Measurements from ENCODE around the gene ARFIP1.
A peak's percentile ranks its signal among the peaks of the same experiment; 100 is the strongest.

Gene ARFIP1

DNA sequence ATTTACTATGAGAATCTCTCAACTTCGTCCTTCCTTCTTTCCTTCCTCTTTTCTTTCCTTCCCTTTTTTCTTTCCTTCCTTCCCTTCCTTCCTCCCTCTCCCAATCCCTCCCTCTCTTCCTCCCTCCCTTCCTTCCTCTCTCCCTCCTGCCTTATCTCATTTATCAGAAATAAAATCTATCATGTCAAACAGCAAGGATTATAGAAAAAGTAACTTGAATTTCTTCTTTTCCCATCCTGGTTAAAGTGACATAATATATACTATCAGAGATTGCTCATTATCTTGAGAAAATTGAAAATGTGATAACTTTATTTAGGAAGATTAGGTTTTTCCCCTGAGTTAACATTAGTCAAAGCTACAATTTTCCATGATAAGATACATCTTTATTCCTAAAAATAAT is 5.8 kb upstream of the ARFIP1 start:
- Histone ChIP-seq H3K4me1 (ENCODE audit: control insufficient read depth, insufficient read depth, low read length) (peaks cover 8% of the 10 kb centered on the region; the same call in 1 of the 2 replicates), H3K4me3 (ENCODE audit: low read depth, low read length) (no peak overlapping the region)
- POLR2A ChIA-PET = no interaction called here

DNA sequence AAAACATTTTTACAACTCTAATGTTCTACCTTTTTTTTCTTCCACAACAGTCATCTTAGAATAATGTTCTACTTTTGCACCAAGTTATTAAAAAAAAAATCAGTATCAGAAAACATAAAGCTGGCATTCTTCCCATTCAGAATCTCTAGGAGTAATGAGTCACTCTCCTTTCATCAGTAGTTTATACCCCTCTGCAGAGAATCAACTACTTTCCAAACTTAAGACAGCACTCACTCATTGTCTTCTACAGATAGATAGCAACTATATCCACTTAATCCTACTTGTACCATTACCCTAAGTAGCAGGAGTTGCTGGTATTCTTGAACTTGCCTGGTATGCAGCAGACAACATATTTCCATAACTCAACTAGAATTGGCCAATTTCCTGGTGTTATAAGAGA is 3.4 kb upstream of the ARFIP1 start:
- ChIA-PET CTCF (interaction anchor here (0.6 kb wide), 1 partner anchor 290 kb away, joined by 4 read pairs; no protein-coding TSS in a partner anchor), POLR2A (no interaction called here)
- no peak overlapping the region for H3K4me3 ChIP-seq (ENCODE audit: low read depth, low read length)
- peaks cover 8% of the 10 kb centered on the region; the same call in 1 of the 2 replicates for H3K4me1 ChIP-seq (ENCODE audit: control insufficient read depth, insufficient read depth, low read length)
- no peaks in the 10 kb centered on the region for H3K9me3 ChIP-seq (ENCODE audit: control insufficient read depth, insufficient read depth, low read depth, low read length)
- H3K27ac ChIP-seq (ENCODE audit: extremely low read depth, low read depth, low read length) = no peak overlapping the region
- no peaks in the 10 kb centered on the region for H3K36me3 ChIP-seq (ENCODE audit: control insufficient read depth in 2 of 2, insufficient read depth in 1 of 2, low read length in 2 of 2)
- TF ChIP-seq, protein P1, sequence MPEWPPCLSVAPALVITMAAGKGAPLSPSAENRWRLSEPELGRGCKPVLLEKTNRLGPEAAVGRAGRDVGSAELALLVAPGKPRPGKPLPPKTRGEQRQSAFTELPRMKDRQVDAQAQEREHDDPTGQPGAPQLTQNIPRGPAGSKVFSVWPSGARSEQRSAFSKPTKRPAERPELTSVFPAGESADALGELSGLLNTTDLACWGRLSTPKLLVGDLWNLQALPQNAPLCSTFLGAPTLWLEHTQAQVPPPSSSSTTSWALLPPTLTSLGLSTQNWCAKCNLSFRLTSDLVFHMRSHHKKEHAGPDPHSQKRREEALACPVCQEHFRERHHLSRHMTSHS (tag by site-specific recombination; IDR thresholded peaks at IDR 0.05) = no peak
- no peak for TF ChIP-seq ZNF121 (tag by site-specific recombination; IDR thresholded peaks at IDR 0.05)

More for the DNA sequence above, 5.8 kb upstream of the ARFIP1 start:
- TF ChIP-seq ZNF366 (tag by site-specific recombination; conservative IDR thresholded peaks at IDR 0.05) = peak; percentile 36; the same call in 1 of the 2 replicates
- TF ChIP-seq, protein P2, sequence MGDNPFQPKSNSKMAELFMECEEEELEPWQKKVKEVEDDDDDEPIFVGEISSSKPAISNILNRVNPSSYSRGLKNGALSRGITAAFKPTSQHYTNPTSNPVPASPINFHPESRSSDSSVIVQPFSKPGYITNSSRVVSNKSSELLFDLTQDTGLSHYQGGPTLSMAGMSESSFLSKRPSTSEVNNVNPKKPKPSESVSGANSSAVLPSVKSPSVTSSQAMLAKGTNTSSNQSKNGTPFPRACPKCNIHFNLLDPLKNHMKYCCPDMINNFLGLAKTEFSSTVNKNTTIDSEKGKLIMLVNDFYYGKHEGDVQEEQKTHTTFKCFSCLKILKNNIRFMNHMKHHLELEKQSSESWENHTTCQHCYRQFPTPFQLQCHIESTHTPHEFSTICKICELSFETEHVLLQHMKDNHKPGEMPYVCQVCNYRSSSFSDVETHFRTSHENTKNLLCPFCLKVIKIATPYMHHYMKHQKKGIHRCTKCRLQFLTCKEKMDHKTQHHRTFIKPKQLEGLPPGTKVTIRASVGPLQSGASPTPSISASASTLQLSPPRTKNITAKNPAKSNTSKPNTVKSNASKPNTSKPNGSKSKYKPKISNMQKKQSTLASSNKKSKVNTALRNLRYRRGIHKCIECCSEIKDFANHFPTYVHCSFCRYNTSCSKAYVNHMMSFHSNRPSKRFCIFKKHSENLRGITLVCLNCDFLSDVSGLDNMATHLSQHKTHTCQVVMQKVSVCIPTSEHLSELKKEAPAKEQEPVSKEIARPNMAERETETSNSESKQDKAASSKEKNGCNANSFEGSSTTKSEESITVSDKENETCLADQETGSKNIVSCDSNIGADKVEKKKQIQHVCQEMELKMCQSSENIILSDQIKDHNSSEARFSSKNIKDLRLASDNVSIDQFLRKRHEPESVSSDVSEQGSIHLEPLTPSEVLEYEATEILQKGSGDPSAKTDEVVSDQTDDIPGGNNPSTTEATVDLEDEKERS (tag by site-specific recombination; IDR thresholded peaks at IDR 0.05) = no peak
- no peaks in the 10 kb centered on the region for H3K36me3 ChIP-seq (ENCODE audit: control insufficient read depth in 2 of 2, insufficient read depth in 1 of 2, low read length in 2 of 2)
- CTCF ChIA-PET = interaction anchor here (0.8 kb wide), 1 partner anchor 1498 kb away, joined by 3 read pairs; no protein-coding TSS in a partner anchor
- no peak overlapping the region for H3K27ac ChIP-seq (ENCODE audit: extremely low read depth, low read depth, low read length)
- H3K9me3 ChIP-seq (ENCODE audit: control insufficient read depth, insufficient read depth, low read depth, low read length) = no peaks in the 10 kb centered on the region

DNA sequence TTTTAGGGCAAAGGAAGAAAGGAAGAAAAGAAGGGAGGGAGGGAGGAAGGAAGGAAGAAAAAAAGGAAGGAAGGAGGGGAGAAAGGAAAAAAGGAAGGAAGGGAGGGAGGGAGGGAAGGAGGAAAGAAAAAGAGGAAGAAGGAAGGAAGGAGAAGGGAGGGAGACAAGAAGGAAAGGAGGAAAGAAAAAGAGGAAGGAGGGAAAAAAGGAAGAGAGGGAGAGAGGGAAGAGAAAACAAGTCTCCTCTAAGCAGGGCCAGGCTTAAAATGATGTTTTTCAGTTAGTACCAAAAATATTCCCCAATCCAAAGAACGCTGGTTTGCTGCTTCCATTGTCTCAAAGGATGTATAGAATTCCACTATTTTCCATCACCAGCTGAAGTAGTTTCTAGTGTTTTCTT is 2.3 kb upstream of the ARFIP1 start:
- Histone ChIP-seq H3K27ac (ENCODE audit: extremely low read depth, low read depth, low read length) (no peak overlapping the region), H3K4me1 (ENCODE audit: control insufficient read depth, insufficient read depth, low read length) (peaks cover 9% of the 10 kb centered on the region; the same call in 1 of the 2 replicates), H3K36me3 (ENCODE audit: control insufficient read depth in 2 of 2, insufficient read depth in 1 of 2, low read length in 2 of 2) (no peaks in the 10 kb centered on the region), H3K4me3 (ENCODE audit: low read depth, low read length) (no peak overlapping the region), H3K9me3 (ENCODE audit: control insufficient read depth, insufficient read depth, low read depth, low read length) (no peaks in the 10 kb centered on the region)
- ChIA-PET POLR2A (no interaction called here), CTCF (interaction anchor here (1.2 to 1.7 kb wide), 2 partner anchors 306 to 350 kb away, joined by 3 to 5 read pairs; no protein-coding TSS in a partner anchor)
- TF ChIP-seq ZNF366 (tag by site-specific recombination; conservative IDR thresholded peaks at IDR 0.05) = peak; percentile 71
- no peak for TF ChIP-seq ZNF114 (tag by site-specific recombination; IDR thresholded peaks at IDR 0.05)

DNA sequence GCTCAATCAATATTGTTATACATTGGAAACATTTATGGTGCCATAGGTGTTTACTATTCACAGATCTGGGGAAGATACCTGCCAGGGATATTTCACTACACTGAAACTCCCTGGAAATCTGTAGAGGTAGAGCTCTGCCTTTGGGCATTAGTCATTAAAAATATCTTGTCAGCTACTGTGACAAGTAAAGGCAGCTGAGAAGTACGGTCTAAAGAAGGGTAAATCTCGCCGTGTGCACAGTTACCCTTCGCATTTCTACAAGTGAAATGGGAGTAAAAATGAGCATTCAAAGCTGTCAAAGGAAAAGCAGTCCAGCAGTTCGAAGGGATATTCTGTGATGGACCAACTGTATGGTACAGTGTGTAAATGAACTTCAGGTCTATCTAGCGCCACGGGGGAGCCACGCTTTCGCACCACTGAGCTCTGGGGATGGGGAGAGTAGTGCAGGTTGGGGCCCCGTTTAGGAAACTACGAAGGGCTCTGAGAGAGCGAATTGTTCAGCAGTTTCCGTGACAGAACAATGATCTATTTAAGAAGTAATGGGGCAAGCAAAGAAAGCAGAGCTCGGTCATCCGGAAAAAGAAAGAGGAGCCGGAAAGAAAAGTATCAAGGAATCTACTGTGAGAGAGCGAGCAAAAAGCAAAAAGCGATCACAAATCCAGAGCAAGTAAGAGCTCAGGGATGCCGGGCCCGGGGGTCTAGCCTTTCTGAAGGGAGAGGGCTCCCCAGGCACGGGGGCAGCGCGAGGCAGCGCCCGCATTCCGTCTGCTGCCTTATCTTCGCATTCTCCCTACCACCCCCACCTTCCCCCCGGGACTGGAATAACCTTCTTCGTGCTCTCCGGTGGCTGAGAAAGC is 870 bp upstream of the ARFIP1 start:
- ChIA-PET CTCF (interaction anchor here (0.6 to 1.7 kb wide), 7 partner anchors 9 to 349 kb away, joined by 3 to 7 read pairs (median 3); no protein-coding TSS in a partner anchor), POLR2A (interaction anchor here (0.8 to 1.8 kb wide), 3 partner anchors 12 to 314 kb away, joined by 3 to 5 read pairs (median 3); no protein-coding TSS in a partner anchor)
- Histone ChIP-seq H3K27ac (ENCODE audit: extremely low read depth, low read depth, low read length) (peak overlapping the region; percentile 18; the same call in 1 of the 2 replicates), H3K9me3 (ENCODE audit: control insufficient read depth, insufficient read depth, low read depth, low read length) (no peaks in the 10 kb centered on the region), H3K4me1 (ENCODE audit: control insufficient read depth, insufficient read depth, low read length) (peaks cover 12% of the 10 kb centered on the region; the same call in 1 of the 2 replicates), H3K36me3 (ENCODE audit: control insufficient read depth in 2 of 2, insufficient read depth in 1 of 2, low read length in 2 of 2) (no peaks in the 10 kb centered on the region), H3K4me3 (ENCODE audit: low read depth, low read length) (peak overlapping the region; percentile 82)
- TF ChIP-seq ZNF24 (tag by site-specific recombination; IDR thresholded peaks at IDR 0.05) (0 out of 2 replicates have a peak, but pooled peaks have one; percentile 10), ZNF2 (tag by site-specific recombination; IDR thresholded peaks at IDR 0.05) (0 out of 2 replicates have a peak, but pooled peaks have one; percentile 5), ZNF157 (tag by site-specific recombination; IDR thresholded peaks at IDR 0.05) (no peak), FEZF1 (tag by site-specific recombination; IDR thresholded peaks at IDR 0.05) (0 out of 2 replicates have a peak, but pooled peaks have one; percentile 6), ZBTB17 (tag by site-specific recombination; IDR thresholded peaks at IDR 0.05) (peak; percentile 48), PRDM1 (tag by site-specific recombination; IDR thresholded peaks at IDR 0.05) (peak; percentile 86), ZNF658 (tag by site-specific recombination; IDR thresholded peaks at IDR 0.05) (no peak), ZFP3 (tag by site-specific recombination; IDR thresholded peaks at IDR 0.05; ENCODE audit: low read depth) (no peak), ZBTB20 (tag by site-specific recombination; IDR thresholded peaks at IDR 0.05) (peak; percentile 43; the same call in 1 of the 2 replicates), ZNF560 (tag by site-specific recombination; IDR thresholded peaks at IDR 0.05; ENCODE audit: borderline replicate concordance) (no peak), KLF10 (tag by site-specific recombination; IDR thresholded peaks at IDR 0.05) (no peak), ZNF416 (tag by site-specific recombination; IDR thresholded peaks at IDR 0.05) (no peak), ZNF600 (tag by site-specific recombination; IDR thresholded peaks at IDR 0.05) (peak; percentile 61; the same call in 1 of the 2 replicates), RBAK (tag by site-specific recombination; IDR thresholded peaks at IDR 0.05) (no peak)
